UCSD-AML1 (cell line): ENCODE data around the gene C17orf50.

ENCODE experiments used
- DNase-seq: peaks from one replicate; lab custom pipeline; 2025; ENCODE audit not compliant: unreplicated experiment; lab: John Stamatoyannopoulos, UW

Gene C17orf50

GRCh38 chr17:35733366-35733765 lies 27.3 kb upstream of the C17orf50 start:
- no peak for DNase-seq

- DNase-seq: no peak
These were observed 26.3 kb upstream of the C17orf50 start for GRCh38 chr17:35734396-35734795.

GRCh38 chr17:35735036-35735805 lies 25.5 kb upstream of the C17orf50 start:
- DNase-seq: no peak

- no peak for DNase-seq
These were observed 24.5 kb upstream of the C17orf50 start for GRCh38 chr17:35736236-35736635.

- DNase-seq: no peak
These were observed 22.1 kb upstream of the C17orf50 start for GRCh38 chr17:35738519-35739133.

- DNase-seq: no peak
These were observed 20.5 kb upstream of the C17orf50 start for GRCh38 chr17:35740216-35740615.

- no peak for DNase-seq
These were observed 19.4 kb upstream of the C17orf50 start for GRCh38 chr17:35740997-35741931.

- DNase-seq: no peak
These were observed 18.2 kb upstream of the C17orf50 start for GRCh38 chr17:35742496-35742895.

- DNase-seq: no peak
These were observed 17.7 kb upstream of the C17orf50 start for GRCh38 chr17:35742896-35743477.

- peak; percentile 67 for DNase-seq
These were observed 16.9 kb upstream of the C17orf50 start for GRCh38 chr17:35743626-35744328.

- DNase-seq: no peak
These were observed 15.9 kb upstream of the C17orf50 start for GRCh38 chr17:35744830-35745229.

- no peak for DNase-seq
These were observed 15.4 kb upstream of the C17orf50 start for GRCh38 chr17:35745246-35745645.

- no peak for DNase-seq
These were observed 14.9 kb upstream of the C17orf50 start for GRCh38 chr17:35745749-35746320.

GRCh38 chr17:35747540-35748017 lies 13.1 kb upstream of the C17orf50 start:
- peak; percentile 69 for DNase-seq

GRCh38 chr17:35748341-35748841 lies 12.3 kb upstream of the C17orf50 start:
- DNase-seq: no peak

GRCh38 chr17:35748979-35749378 lies 11.7 kb upstream of the C17orf50 start:
- DNase-seq: no peak

- DNase-seq: no peak
These were observed 10.9 kb upstream of the C17orf50 start for GRCh38 chr17:35749560-35750412.

- DNase-seq: no peak
These were observed 9.9 kb upstream of the C17orf50 start for GRCh38 chr17:35750526-35751395.
